Activated T-helper 1 cell treated with Interleukin-2 at 50 U/mL for 16 hours (primary cell): ENCODE data around the gene WDR73.
"Not testable (repeated sequence)": the region's sequence is repeated elsewhere in the genome, so short reads cannot be mapped to it uniquely, and the experiment has no call there.

Experiments used
- DNase-seq: peaks from one replicate; pipeline ENCODE4 v3.0.0-alpha.2; 2020; ENCODE audit warnings: low read depth

WDR73 gene

DNA sequence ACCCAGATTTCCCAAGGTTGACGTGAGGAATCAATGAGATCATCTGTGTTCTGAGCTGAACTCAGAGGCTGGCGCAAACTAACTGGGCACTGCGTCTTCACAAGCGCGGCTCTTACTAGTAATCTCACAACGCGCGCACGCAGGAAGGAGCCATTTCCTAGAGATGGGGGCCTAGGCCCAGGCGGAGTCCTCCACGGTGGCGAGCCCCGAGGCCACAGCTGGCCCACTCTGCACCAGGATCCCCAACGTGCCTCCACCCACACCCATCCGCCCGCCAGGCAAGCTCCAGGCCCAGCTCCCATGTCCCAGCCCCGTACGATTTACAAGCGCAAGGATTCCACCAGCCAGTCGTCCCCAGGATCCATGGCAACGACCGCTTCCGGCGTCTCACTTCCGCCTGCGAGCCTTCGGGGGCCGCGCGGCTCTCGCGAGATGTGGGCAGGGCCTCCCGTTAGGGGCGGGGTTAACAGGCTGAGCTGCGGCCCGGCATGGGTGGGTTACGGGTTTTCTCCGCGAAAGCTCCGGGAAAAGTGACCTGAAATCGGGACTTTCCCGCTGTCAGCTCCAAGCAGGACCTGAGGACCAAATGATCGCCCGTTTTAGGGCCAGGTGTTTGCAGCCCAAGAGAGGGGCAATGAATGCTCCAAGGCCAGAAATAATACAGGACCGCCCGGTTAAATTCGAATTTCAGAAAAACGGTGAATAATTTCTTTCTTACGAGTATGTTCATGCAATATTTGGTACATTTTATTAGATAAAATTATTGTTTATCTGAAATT lies at the start of gene WDR73:
WDR73 (minus strand) TSS at position 374 of the 779 bp plus-strand sequence; CDS start at position 365, 9 bp downstream.
- DNase-seq, result peak; percentile 94

DNA sequence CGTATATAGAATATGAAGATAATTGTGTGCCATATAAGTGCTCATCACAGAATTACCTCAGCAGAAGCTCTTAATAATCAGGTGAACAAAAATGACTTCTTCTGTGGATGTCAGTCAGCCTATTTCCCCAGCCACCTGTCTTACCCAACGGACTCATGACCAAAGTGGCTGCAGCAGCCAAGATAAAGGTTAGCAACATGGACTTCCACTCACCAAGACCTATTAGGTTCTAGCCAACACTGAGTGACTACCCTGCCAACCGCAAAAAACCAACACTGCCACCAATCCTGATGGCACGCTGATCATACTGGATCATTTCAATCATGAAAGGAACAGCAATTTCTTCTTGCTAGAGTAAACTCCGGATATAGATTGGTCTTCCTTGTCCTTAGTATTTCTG lies 49.7 kb upstream of the WDR73 start:
- no peak for DNase-seq

DNA sequence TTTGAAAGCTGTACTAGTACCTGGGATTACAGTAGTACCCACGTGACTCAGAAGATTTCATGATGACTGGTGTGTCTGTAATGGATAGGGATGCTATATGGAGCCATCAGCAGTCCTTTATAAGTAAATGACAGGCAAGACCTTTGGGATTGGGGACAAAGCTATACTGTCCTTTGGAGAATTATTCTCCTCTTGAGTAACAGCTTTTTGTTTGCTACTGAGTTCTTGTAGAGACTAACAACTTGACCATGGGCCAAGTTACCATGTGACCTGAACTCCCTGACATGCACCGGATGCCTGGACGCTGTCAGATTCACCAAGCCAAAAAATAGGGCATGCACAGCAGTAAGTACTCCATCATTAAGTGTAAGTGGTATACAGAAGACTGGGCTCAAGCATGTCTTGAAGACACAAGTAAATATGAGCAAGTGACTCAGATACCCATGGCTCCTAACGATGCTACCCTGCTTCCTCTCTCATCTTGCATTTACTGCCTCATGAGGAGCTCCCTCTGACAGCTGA lies 48.9 kb upstream of the WDR73 start:
- no peak for DNase-seq

DNA sequence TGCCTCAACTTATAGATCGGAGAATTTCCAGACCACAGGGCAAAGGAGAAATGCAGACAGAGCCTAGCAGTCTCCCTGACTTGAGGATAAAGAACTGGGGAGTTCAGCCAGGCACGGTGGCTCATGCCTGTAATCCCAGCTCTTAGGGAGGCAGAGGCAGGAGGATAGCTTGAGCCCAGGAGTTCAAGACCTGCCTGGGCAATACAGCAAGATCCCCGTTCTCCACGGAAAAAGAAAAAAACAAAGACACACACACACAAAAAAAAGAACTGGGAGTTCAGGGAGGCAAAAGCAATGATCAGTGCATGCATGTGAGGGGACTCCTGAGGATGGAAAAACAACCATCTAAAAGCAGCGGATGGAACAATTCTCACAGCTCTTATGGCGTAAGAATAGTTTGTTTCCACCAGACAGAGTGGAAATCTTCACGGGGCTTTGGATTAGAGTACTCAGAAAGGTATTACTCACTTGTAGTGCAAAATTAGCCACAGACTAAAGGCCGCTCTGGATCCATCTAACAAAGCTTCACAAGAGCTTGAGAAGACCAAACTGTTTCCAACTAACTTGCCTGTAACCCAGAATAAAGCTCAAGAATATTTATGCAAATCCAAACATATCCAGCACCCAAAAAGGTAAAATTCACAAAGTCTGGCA lies 45.6 kb upstream of the WDR73 start:
- DNase-seq, result no peak

GRCh38 chr15:84697236-84697990 lies 43.3 kb upstream of the WDR73 start:
- DNase-seq, result no peak

GRCh38 chr15:84696757-84697156 lies 42.7 kb upstream of the WDR73 start:
- no peak for DNase-seq

DNA sequence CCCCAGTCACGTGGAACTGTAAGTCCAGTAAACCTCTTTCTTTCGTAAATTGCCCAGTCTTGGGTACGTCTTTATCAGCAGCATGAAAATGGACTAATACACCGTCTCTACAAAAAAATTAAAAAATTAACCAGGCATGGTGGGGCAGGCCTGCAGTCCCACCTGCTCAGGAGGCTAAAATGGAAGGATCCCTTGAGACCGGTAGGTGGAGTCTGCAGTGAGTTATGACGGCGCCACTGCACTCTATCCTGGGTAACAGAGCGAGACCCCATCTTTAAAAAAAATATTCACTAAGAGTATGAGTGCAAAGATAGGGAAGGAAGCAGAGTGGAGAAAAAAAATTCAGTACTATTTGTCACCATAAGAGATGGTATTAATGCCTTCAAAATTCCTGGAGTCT lies 36.3 kb upstream of the WDR73 start:
- no peak for DNase-seq

- DNase-seq, result no peak
Measured at GRCh38 chr15:84689858-84690257, 35.8 kb upstream of the WDR73 start.

GRCh38 chr15:84686446-84686845 lies 32.4 kb upstream of the WDR73 start:
- not testable (repeated sequence) for DNase-seq

DNA sequence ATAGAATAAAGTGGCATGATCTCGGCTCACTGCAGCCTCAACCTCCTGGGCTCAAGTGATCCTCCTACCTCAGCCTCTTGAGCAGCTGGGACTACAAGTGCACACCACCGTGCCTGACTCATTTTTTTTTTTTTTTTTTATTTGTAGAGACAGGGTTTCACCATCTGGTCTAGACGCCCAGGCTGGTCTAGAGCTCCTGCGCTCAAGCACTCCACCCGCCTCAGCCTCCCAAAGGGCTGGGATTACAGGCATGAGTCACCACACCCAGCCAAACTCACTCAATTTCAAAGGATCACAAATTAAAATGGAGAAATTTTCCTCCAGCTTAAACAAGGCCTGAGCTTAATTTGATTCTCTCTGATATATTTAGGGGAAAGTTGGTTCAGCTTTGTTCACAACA lies 31.2 kb upstream of the WDR73 start:
- DNase-seq, result no peak

GRCh38 chr15:84684092-84684491 lies 30.0 kb upstream of the WDR73 start:
- DNase-seq, result no peak

GRCh38 chr15:84681831-84682230 lies 27.7 kb upstream of the WDR73 start:
- DNase-seq, result peak; percentile 15

DNA sequence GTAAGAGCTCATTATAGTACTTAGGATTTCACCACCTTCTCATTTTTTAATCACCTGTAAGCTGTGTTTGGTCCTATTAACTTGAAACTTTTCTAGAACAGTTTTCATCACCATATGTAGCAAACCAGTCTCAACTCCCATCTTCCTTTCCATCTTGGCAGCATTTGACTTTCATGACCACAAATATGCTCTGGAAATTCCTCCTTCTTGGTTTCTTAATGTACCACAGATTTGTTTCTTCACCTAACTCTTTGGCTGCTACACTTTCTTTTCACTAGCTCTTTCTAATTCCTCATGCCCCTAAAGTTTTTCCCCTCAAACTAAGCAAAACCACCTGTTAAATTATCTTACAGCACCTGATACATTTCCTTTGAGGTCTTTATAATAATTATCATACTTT lies 17.1 kb upstream of the WDR73 start:
- no peak for DNase-seq

DNA sequence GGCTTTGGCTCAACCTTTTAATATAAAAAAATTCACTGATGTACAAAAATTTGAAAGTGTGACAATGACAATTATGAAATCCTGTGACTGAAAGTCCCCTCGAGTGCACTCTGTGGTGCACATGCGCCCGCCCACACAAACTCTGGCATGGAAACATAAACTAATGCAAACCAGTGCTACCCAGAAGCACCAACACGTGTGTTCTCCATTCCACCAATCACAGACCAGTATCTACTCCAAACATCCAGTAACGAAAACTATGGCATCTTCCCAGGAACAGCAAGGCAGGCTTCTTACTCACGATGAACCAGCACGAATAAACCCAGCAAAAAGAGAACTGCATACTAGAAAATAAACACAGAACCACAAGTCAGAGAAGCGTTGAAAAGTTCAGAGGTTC lies 15.6 kb upstream of the WDR73 start:
- no peak for DNase-seq

DNA sequence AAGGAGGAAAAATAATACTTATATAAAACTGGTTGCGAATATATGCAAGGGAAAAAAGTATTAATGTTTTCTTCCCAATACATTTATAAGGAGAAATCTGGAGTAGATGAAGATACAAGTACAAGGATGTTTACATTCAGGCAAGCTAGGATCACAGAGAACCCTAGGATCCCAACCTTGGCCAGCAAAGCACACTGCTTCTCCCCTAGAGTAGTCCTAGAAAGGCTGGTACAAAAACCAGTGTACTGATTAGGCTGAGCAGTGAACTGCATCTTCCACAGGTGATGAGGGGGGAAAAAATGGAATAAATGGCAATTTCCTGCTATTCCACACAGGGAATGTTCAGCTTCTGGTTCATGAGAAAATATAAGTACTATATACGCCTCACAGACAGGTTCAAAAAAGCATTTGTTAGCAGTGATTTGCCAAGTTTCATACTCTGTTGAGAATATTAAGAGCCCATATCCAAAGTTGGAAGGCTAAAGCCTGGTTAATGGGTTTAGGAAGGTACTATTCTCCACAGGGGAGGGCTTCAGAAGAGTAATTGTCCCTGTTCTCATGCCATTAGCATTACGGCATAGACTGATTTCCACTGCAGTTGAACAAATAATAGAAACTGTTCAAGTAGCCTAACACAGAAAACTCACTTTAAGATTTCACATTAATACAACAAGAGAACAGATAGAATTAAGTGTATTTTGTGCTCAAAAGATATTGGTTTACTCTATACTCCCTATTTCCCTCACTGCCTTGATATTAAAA lies 14.3 kb upstream of the WDR73 start:
- DNase-seq, result no peak

DNA sequence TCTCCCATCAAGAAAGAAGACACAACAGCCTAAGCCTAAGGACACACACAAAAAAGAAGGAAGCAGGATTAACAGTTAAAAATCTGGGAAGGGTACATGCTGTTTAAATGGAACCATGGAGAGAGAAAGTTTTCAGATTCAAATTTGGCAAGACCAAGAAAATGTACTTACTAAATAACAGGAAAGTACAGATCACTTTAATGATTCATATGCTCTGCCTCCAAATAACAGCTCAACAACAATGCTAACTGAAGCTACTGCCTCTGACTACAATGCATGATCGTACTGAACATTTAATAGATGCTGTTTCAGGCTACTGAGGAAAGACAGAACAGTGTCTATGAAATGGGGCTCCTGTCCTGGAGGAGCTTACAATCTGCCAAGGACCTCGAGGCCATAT lies 12.3 kb upstream of the WDR73 start:
- DNase-seq, result no peak

- no peak for DNase-seq
Measured at GRCh38 chr15:84661001-84661400, 6.9 kb upstream of the WDR73 start.

DNA sequence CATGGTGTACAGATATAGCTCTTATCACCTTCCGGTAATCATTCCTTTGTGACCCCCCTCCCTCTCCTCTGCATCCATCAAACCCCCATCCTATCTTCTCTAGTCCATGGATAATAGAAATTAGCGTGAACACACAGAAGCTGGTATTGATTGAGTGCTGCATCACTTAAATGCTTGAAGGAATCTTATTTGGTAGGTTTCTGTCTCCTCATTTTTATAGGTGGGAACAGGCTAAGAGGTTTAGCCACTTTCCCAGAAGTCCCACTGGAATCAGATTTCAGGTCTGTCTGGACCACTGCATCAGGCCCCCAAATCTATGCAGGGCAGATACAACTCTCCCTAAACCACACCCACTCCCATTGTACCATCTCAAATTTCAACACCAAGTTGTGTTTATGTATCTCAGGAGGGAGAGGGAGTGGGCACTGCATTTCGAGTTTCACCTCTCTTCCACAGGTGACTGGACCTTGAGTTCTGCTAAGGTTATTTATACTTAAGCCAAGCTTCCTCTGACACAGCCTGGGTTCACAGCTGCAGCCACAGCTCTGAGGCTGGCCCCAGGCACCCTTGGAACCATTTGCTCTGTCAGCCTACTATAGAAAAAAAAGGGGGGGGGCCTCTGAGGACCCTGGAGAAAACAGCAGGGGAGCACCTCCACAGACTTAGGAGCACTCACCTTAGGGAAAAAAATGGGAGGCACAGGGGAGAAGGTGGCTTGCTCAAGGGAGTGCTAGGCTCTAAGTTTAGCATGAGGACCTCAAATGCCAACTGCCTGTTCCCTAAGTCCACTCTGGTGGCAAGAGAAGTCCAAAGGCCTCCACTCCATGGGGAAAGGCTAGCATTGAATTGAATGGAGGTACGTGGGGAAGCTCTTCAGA lies 6.1 kb upstream of the WDR73 start:
- no peak for DNase-seq

- no peak for DNase-seq
Measured at GRCh38 chr15:84658788-84659411, 4.8 kb upstream of the WDR73 start.

GRCh38 chr15:84658080-84658787 lies 4.2 kb upstream of the WDR73 start, which contains the start of gene NMB:
Gene NMB (minus strand): TSS chr15:84658199. CDS start chr15:84658152, 47 bp downstream.
- peak; percentile 82 for DNase-seq
